ENCODE results near the gene MSMB. TPM values are rescaled to one million over a fixed set of nuclear protein-coding genes. Genes with fewer than 3 reads are reported as not detected.

Gene MSMB
- total RNA-seq, 2 donors from 2014 or later: 1,381 to 2,749 TPM

DNA sequence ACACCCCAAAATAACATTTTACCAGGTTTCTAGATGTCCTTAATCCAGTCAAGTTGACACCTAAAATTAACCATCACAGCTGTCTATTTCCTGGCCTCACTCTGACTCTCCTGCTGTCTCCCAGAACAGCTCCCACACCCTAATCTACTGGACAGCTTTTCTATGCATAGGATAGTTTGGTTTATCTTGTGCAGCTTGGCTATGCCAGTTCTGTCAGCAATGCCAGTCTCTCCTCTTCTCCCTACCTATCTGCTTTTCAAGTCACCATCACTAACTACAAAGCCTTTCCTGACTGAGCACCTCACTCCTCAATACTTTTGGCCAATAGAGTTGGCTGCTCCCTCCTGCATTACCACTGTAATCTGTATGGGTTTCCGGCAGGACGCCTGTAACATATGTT, 20.7 kb downstream of the MSMB start:
- intact Hi-C loops (cut with DNase I): no loop called here
- Histone ChIP-seq H3K27ac (peak overlapping the region; percentile 9 to 45), H3K9me3 (no peaks in the 10 kb centered on the region), H3K4me1 (replicated peaks) (no peaks in the 10 kb centered on the region), H3K36me3 (no peaks in the 10 kb centered on the region), H3K4me3 (no peak overlapping the region), H3K27me3 (replicated peaks; ENCODE audit: insufficient read depth) (no peaks in the 10 kb centered on the region)
- TF ChIP-seq, protein P1, sequence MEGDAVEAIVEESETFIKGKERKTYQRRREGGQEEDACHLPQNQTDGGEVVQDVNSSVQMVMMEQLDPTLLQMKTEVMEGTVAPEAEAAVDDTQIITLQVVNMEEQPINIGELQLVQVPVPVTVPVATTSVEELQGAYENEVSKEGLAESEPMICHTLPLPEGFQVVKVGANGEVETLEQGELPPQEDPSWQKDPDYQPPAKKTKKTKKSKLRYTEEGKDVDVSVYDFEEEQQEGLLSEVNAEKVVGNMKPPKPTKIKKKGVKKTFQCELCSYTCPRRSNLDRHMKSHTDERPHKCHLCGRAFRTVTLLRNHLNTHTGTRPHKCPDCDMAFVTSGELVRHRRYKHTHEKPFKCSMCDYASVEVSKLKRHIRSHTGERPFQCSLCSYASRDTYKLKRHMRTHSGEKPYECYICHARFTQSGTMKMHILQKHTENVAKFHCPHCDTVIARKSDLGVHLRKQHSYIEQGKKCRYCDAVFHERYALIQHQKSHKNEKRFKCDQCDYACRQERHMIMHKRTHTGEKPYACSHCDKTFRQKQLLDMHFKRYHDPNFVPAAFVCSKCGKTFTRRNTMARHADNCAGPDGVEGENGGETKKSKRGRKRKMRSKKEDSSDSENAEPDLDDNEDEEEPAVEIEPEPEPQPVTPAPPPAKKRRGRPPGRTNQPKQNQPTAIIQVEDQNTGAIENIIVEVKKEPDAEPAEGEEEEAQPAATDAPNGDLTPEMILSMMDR (IDR thresholded peaks at IDR 0.05): no peak
- TF ChIP-seq POLR2A (IDR thresholded peaks at IDR 0.05) (no peak), POLR2AphosphoS5 (IDR thresholded peaks at IDR 0.05) (no peak)
- DNase-seq (ENCODE audit: low spot score): no peak
- 92% methylated on average over 2 of the region's 2 CpGs for WGBS

DNA sequence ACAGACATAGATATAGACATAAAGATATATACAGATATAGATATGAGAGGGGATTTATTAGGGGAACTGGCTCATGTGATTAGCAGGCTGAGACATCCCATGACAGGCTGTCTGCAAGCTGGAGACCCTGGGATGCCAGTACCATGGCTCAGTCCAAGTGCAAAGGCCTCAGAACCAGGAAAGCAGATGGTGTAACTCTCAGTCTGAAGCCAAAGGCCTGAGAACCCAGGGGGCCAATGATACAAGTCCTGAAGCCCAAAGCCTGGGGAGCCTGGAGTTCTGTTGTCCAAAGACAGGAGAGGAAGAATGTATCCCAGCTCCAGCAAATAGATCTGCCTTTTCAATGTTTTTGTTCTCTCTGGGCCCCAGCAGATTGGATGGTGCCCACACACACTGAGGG, 21.1 kb downstream of the MSMB start:
- Histone ChIP-seq H3K36me3 (no peaks in the 10 kb centered on the region), H3K4me3 (no peak overlapping the region), H3K9me3 (no peaks in the 10 kb centered on the region), H3K4me1 (replicated peaks) (no peaks in the 10 kb centered on the region), H3K27ac (peak overlapping the region; percentile 9 to 45), H3K27me3 (replicated peaks; ENCODE audit: insufficient read depth) (no peaks in the 10 kb centered on the region)
- TF ChIP-seq POLR2A (IDR thresholded peaks at IDR 0.05) (no peak), POLR2AphosphoS5 (IDR thresholded peaks at IDR 0.05) (no peak)
- TF ChIP-seq, protein P1 (IDR thresholded peaks at IDR 0.05): no peak
- intact Hi-C loops (cut with DNase I): no loop called here
- no peak for DNase-seq (ENCODE audit: low spot score)

GRCh38 chr10:46022978-46023702, 22.9 kb downstream of the MSMB start:
- H3K36me3 ChIP-seq: no peaks in the 10 kb centered on the region
- peak overlapping the region; percentile 46 to 53 for H3K4me3 ChIP-seq
- no peaks in the 10 kb centered on the region for H3K27me3 ChIP-seq (replicated peaks; ENCODE audit: insufficient read depth)

GRCh38 chr10:46020344-46020657, 25.8 kb downstream of the MSMB start:
- WGBS: 71% methylated on average over 3 of the region's 3 CpGs
- H3K27ac ChIP-seq: peak overlapping the region; percentile 12 to 33
- H3K4me3 ChIP-seq: no peak overlapping the region
- H3K4me1 ChIP-seq (replicated peaks): no peaks in the 10 kb centered on the region
- H3K36me3 ChIP-seq: no peaks in the 10 kb centered on the region
- no peaks in the 10 kb centered on the region for H3K9me3 ChIP-seq
- no peak for DNase-seq (ENCODE audit: low spot score)
- H3K27me3 ChIP-seq (replicated peaks; ENCODE audit: insufficient read depth): no peaks in the 10 kb centered on the region
- TF ChIP-seq, protein P1 (IDR thresholded peaks at IDR 0.05): no peak
- TF ChIP-seq POLR2AphosphoS5 (IDR thresholded peaks at IDR 0.05): no peak
- TF ChIP-seq POLR2A (IDR thresholded peaks at IDR 0.05): no peak
- intact Hi-C loops (cut with DNase I): no loop called here

More at GRCh38 chr10:46022978-46023702, 22.9 kb downstream of the MSMB start:
- Histone ChIP-seq H3K27ac (peak overlapping the region; percentile 73 to 78), H3K4me1 (replicated peaks) (no peaks in the 10 kb centered on the region), H3K9me3 (no peaks in the 10 kb centered on the region)
- intact Hi-C loops (cut with DNase I): no loop called here
- DNase-seq (ENCODE audit: low spot score): peak; percentile 85
- WGBS: 4% methylated on average over 38 of the region's 49 CpGs
- TF ChIP-seq, protein P1 (IDR thresholded peaks at IDR 0.05): peak in 1 of 4 experiments; percentile 8
- TF ChIP-seq POLR2AphosphoS5 (IDR thresholded peaks at IDR 0.05): peak; percentile 72
- TF ChIP-seq POLR2A (IDR thresholded peaks at IDR 0.05): peak; percentile 47
